Keratinocyte (primary cell): ENCODE measurements around the gene MEGF10. TPM values are rescaled to one million over a fixed set of nuclear protein-coding genes. Genes with fewer than 3 reads are reported as not detected.

Source experiments
- DNase-seq: peaks from one replicate; pipeline ENCODE4 v3.0.0-alpha.2; 2011; ENCODE audit warnings: low read depth, missing footprints, low spot score
- FAIRE-seq: peaks from 2 replicates; lab custom pipeline; 2011; peaks lifted over from hg19 to GRCh38; lab: Jason Lieb, UNC
- H2AFZ ChIP-seq: 2 replicates; pipeline ENCODE4 v1.6.0; 2012; ENCODE audit warnings: low read length, control low read depth, inconsistent platforms; ENCODE audit not compliant: control insufficient read depth
- H3K27ac ChIP-seq: 2 replicates; pipeline ENCODE4 v1.5.1; 2011; ENCODE audit warnings: low read length; ENCODE audit not compliant: control insufficient read depth, insufficient read depth
- H3K27me3 ChIP-seq: 3 replicates; pipeline ENCODE4 v1.6.0; 2011; ENCODE audit warnings: low read length; ENCODE audit not compliant: control insufficient read depth, insufficient read depth; ENCODE audit errors: extremely low read depth
- H3K36me3 ChIP-seq, 2 experiments: 2 replicates in 1 of 2; 3 replicates in 1 of 2; pipeline ENCODE4 v1.5.1; 2011; ENCODE audit warnings: low read length in 2 of 2, mild to moderate bottlenecking in 1 of 2; ENCODE audit not compliant: control insufficient read depth in 2 of 2, insufficient read depth in 2 of 2; ENCODE audit errors: extremely low read depth in 1 of 2
- H3K4me1 ChIP-seq: 3 replicates; pipeline ENCODE4 v1.5.1; 2011; ENCODE audit warnings: low read length; ENCODE audit not compliant: control insufficient read depth, insufficient read depth; ENCODE audit errors: extremely low read depth
- H3K4me2 ChIP-seq: 3 replicates; pipeline ENCODE4 v1.6.0; 2011; ENCODE audit warnings: low read depth, low read length; ENCODE audit not compliant: control insufficient read depth, insufficient read depth; ENCODE audit errors: extremely low read depth
- H3K4me3 ChIP-seq, 3 experiments: fragments of 200-600 bp in 1 of 3; sonication (generic) in 1 of 3; 2 replicates in 2 of 3; 3 replicates in 1 of 3; pipeline ENCODE4 v1.5.1; 2011 to 2016; ENCODE audit warnings: low read length in 3 of 3, mild to moderate bottlenecking in 3 of 3, control low read depth in 2 of 3, inconsistent platforms in 1 of 3, low read depth in 1 of 3, mixed read lengths in 1 of 3, mixed run types in 1 of 3, moderate library complexity in 1 of 3; ENCODE audit not compliant: control insufficient read depth in 2 of 3, insufficient read depth in 2 of 3; ENCODE audit errors: extremely low read depth in 1 of 3
- H3K79me2 ChIP-seq: 2 replicates; pipeline ENCODE4 v1.6.0; 2012; ENCODE audit warnings: low read length; ENCODE audit not compliant: control insufficient read depth, insufficient read depth
- H3K9ac ChIP-seq: 3 replicates; pipeline ENCODE4 v1.6.0; 2011; ENCODE audit warnings: low read length; ENCODE audit not compliant: control insufficient read depth, insufficient read depth; ENCODE audit errors: extremely low read depth
- H3K9me1 ChIP-seq: 3 replicates; pipeline ENCODE4 v1.6.0; 2011; ENCODE audit warnings: low read length; ENCODE audit not compliant: control insufficient read depth, insufficient read depth; ENCODE audit errors: extremely low read depth
- H3K9me3 ChIP-seq: 2 replicates; pipeline ENCODE4 v1.5.1; 2012; ENCODE audit warnings: low read depth, low read length; ENCODE audit not compliant: control insufficient read depth
- H4K20me1 ChIP-seq: 3 replicates; pipeline ENCODE4 v1.6.0; 2011; ENCODE audit warnings: low read length; ENCODE audit not compliant: control insufficient read depth, insufficient read depth; ENCODE audit errors: extremely low read depth
- EZH2 ChIP-seq: IDR thresholded peaks from one replicate; pipeline ENCODE4 v1.6.1; 2012; ENCODE audit warnings: inconsistent platforms, mild to moderate bottlenecking, low read length, moderate library complexity
- dilution Hi-C: fragments of 300-500 bp; cut with MboI; formaldehyde crosslinking; loops from one replicate; pipeline ENCODE4 v1.7.0; 2020; ENCODE audit warnings: low sequenced_read_pairs; ENCODE audit not compliant: extremely low pct_ligation_motif_present
- polyA plus RNA-seq, 5 experiments: library from polyadenylated mRNA; depleted of rRNA in 3 of 5; stranded (reverse) in 3 of 5; stranded (forward) in 1 of 5; unstranded in 1 of 5; fragments of >200 nt; gene quantifications; 1 replicate in 1 of 5; 2 replicates in 3 of 5; 3 replicates in 1 of 5; pipeline versions ENCODE4 v1.2.1 to v1.2.3, GENCODE V29; 2011 to 2012; ENCODE audit warnings: missing spikeins in 2 of 5, low read depth in 1 of 5, low replicate concordance in 1 of 5
- TF ChIP-seq, protein P1 (sequence below), 3 experiments: IDR thresholded peaks in 1 of 3; conservative IDR thresholded peaks in 1 of 3; optimal IDR thresholded peaks in 1 of 3; 2 replicates in 2 of 3; 3 replicates in 1 of 3; pipeline versions ENCODE3 to v1.5.1; 2011; ENCODE audit warnings: low read length in 3 of 3, mild to moderate bottlenecking in 3 of 3, moderate library complexity in 2 of 3, control low read depth in 1 of 3, inconsistent platforms in 1 of 3; ENCODE audit not compliant: insufficient read depth in 2 of 3; ENCODE audit errors: extremely low read depth in 1 of 3

MEGF10 gene
- polyA plus RNA-seq, 1 donor (not counting 4 experiments of a cell fraction or from before 2014, with no cell fraction given): not detected

- no peaks in the 10 kb centered on the region for H3K79me2 ChIP-seq
- FAIRE-seq: no peak
- H3K4me2 ChIP-seq: no peak overlapping the region
- H3K9me3 ChIP-seq: no peaks in the 10 kb centered on the region
- dilution Hi-C loops: no loop called here
- H3K4me1 ChIP-seq: no peaks in the 10 kb centered on the region
- no peaks in the 10 kb centered on the region for H3K9me1 ChIP-seq
- no peak for DNase-seq
- no peak overlapping the region for H3K9ac ChIP-seq
- H3K27me3 ChIP-seq: no peaks in the 10 kb centered on the region
- no peaks in the 10 kb centered on the region for H3K36me3 ChIP-seq
- no peak overlapping the region for H3K27ac ChIP-seq
- TF ChIP-seq EZH2: no peak
- TF ChIP-seq, protein P1, sequence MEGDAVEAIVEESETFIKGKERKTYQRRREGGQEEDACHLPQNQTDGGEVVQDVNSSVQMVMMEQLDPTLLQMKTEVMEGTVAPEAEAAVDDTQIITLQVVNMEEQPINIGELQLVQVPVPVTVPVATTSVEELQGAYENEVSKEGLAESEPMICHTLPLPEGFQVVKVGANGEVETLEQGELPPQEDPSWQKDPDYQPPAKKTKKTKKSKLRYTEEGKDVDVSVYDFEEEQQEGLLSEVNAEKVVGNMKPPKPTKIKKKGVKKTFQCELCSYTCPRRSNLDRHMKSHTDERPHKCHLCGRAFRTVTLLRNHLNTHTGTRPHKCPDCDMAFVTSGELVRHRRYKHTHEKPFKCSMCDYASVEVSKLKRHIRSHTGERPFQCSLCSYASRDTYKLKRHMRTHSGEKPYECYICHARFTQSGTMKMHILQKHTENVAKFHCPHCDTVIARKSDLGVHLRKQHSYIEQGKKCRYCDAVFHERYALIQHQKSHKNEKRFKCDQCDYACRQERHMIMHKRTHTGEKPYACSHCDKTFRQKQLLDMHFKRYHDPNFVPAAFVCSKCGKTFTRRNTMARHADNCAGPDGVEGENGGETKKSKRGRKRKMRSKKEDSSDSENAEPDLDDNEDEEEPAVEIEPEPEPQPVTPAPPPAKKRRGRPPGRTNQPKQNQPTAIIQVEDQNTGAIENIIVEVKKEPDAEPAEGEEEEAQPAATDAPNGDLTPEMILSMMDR (optimal IDR thresholded peaks at IDR 0.05 in 1 of 3, IDR thresholded peaks at IDR 0.05 in 1 of 3, conservative IDR thresholded peaks at IDR 0.05 in 1 of 3; ENCODE audit: extremely low read depth in 1 of 3, insufficient read depth in 2 of 3, low read length in 3 of 3): no peak
- no peaks in the 10 kb centered on the region for H4K20me1 ChIP-seq
- no peak overlapping the region for H2AFZ ChIP-seq
- no peak overlapping the region for H3K4me3 ChIP-seq
These were observed 87.1 kb downstream of the MEGF10 start for GRCh38 chr5:127377651-127378050.

DNA sequence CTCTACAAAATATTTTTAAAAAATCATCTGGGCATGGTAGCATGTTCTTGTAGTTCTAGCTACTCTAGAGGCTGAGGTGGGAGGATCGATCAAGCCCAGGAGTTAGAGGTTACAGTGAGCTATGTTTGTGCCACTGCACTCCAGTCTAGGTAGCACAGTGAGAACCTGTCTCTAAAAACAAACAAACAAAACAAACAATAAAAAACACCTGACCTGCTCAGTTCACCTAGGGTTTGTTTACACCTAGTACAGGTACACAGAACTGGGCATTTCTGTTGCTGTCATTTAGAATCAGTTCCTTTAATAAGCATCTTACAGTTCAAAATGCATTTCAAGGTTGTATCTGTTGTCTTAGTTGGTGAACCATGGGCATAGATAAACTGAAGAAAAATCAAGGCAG, 95.3 kb downstream of the MEGF10 start:
- TF ChIP-seq, protein P1 (optimal IDR thresholded peaks at IDR 0.05 in 1 of 3, IDR thresholded peaks at IDR 0.05 in 1 of 3, conservative IDR thresholded peaks at IDR 0.05 in 1 of 3; ENCODE audit: extremely low read depth in 1 of 3, insufficient read depth in 2 of 3, low read length in 3 of 3): no peak
- no peak for TF ChIP-seq EZH2
- Histone ChIP-seq H3K4me1 (no peaks in the 10 kb centered on the region), H3K4me2 (no peak overlapping the region), H3K27me3 (no peaks in the 10 kb centered on the region), H3K79me2 (no peaks in the 10 kb centered on the region), H3K9ac (no peak overlapping the region), H4K20me1 (no peaks in the 10 kb centered on the region), H3K27ac (no peak overlapping the region), H3K36me3 (no peaks in the 10 kb centered on the region), H3K9me1 (no peaks in the 10 kb centered on the region), H2AFZ (no peak overlapping the region), H3K4me3 (no peak overlapping the region), H3K9me3 (no peaks in the 10 kb centered on the region)
- no peak for FAIRE-seq
- dilution Hi-C loops: no loop called here
- no peak for DNase-seq
